ENCODE results near the gene RPS19BP1.

RPS19BP1 gene

DNA sequence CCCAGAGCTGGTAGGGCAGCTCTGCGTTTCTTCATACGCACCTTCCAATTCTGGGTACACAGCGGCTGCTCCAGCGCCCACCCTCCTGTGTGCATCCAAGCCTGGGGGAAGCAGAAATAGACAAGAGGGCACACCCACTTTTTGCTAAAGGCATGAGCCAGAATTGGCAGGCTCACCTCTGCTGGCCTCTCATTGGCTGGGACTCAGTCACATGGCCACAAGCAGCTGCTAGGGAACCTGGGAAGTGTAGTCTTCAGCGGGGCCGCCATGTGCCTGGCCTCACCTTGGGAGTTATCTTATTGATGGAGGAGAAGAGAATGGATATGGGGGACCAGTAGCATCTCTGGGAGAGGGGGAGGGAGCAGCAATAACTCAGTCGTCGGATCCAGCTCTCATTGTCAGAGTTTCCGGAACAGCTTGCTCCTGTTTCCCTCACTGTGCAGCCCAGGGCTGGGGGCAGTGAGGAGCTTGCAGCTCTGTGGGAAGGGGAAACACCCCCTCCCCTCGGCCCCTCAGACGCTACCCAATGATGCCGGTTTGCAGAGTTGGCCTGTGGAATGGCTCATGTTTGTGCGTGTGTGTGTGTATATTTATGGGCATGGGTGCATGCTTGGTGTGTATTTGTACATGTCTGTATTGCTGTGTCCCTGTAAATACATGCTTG, 42.3 kb downstream of the RPS19BP1 start:
- DNase-seq (ENCODE audit: low spot score) = peak; percentile 95

GRCh38 chr22:39489094-39490068, 43.2 kb downstream of the RPS19BP1 start:
- no peak for DNase-seq (ENCODE audit: low spot score)

GRCh38 chr22:39488563-39489083, 43.9 kb downstream of the RPS19BP1 start:
- peak; percentile 14 for DNase-seq (ENCODE audit: low spot score)

DNA sequence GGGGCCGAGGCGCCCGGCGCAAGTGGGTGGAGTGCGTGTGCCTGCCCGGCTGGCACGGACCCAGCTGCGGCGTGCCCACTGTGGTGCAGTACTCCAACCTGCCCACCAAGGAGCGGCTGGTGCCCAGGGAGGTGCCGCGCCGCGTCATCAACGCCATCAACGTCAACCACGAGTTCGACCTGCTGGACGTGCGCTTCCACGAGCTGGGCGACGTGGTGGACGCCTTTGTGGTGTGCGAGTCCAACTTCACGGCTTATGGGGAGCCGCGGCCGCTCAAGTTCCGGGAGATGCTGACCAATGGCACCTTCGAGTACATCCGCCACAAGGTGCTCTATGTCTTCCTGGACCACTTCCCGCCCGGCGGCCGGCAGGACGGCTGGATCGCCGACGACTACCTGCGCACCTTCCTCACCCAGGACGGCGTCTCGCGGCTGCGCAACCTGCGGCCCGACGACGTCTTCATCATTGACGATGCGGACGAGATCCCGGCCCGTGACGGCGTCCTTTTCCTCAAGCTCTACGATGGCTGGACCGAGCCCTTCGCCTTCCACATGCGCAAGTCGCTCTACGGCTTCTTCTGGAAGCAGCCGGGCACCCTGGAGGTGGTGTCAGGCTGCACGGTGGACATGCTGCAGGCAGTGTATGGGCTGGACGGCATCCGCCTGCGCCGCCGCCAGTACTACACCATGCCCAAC, 44.6 kb downstream of the RPS19BP1 start:
- no peak for DNase-seq (ENCODE audit: low spot score)

- DNase-seq (ENCODE audit: low spot score) = no peak
Observed at GRCh38 chr22:39486951-39487825, 45.4 kb downstream of the RPS19BP1 start.

- no peak for DNase-seq (ENCODE audit: low spot score)
Observed at GRCh38 chr22:39482768-39483167, 49.8 kb downstream of the RPS19BP1 start.

- DNase-seq (ENCODE audit: low spot score) = no peak
Observed at GRCh38 chr22:39481595-39481994, 51.0 kb downstream of the RPS19BP1 start.

DNA sequence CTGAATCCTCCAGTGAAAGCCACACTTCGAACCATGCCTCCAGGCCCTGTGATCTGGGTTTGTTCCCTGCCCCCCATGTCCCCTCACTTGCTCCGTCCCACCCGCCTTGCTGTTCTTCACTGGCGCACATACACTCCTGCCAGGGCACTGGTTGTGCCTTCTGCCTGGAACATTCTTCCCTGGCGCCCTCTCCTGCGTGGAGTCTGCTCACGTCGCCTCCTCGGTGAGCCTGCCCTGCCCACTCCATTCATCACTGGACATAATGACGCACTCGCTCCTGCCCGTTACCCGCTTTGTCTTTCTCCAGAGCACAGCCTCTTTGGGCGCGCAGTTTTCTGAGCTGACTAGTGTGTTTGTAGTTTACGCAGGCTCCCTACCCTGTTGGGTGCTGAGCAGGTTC, 51.5 kb downstream of the RPS19BP1 start:
- no peak for DNase-seq (ENCODE audit: low spot score)

GRCh38 chr22:39480557-39480956, 52.0 kb downstream of the RPS19BP1 start:
- no peak for DNase-seq (ENCODE audit: low spot score)

- no peak for DNase-seq (ENCODE audit: low spot score)
Observed at GRCh38 chr22:39479254-39479653, 53.3 kb downstream of the RPS19BP1 start.

Measured in iPS-NIHi11 (cell line).